Cardiac septum (tissue), 1 donor: ENCODE results near the gene LMF1. TPM values are rescaled to one million over a fixed set of nuclear protein-coding genes. Genes with fewer than 3 reads are reported as not detected.

Experiments
- DNase-seq: peaks from one replicate; pipeline ENCODE4 v3.0.0-alpha.2; 2020; ENCODE audit warnings: low spot score
- intact Hi-C: fragments of 100-400 bp; cut with DNase I; formaldehyde crosslinking; loops from one replicate; pipeline ENCODE4 v1.14.0; 2022
- total RNA-seq: library from RNA; stranded (reverse); fragmentation: NEBNext Ultra II Directional; extraction: Animal tissue kit (Norgen Biotek cat#: 25700); gene quantifications from one replicate; pipeline ENCODE4 v1.2.1, GENCODE V29; 2021
- donor health status: DM: no; HTN: no; CAD: no.

Gene LMF1
- total RNA-seq, 1 donor from 2014 or later = 8.4 TPM

GRCh38 chr16:907361-907760 is 63.4 kb downstream of the LMF1 start:
- DNase-seq = no peak
- intact Hi-C loops = no loop called here

DNA sequence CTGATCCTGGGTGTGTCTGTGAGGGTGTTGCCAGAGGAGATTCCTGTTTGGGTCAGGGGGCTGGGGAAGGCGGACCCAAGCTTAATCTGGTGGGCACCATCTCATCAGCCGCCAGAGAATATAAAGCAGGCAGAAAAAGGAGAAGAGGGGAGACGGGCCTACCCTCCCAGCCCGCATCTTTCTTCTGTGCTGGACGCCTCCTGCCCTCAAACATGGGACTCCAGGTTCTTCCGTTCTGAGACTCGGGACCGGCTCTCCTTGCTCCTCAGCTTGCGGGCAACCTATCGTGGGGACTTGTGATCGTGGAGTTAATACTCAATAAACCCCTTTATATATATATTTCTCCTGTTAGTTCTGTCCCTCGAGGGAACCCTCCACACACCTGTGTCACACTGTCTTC is 64.5 kb downstream of the LMF1 start:
- intact Hi-C loops = no loop called here
- DNase-seq = no peak

DNA sequence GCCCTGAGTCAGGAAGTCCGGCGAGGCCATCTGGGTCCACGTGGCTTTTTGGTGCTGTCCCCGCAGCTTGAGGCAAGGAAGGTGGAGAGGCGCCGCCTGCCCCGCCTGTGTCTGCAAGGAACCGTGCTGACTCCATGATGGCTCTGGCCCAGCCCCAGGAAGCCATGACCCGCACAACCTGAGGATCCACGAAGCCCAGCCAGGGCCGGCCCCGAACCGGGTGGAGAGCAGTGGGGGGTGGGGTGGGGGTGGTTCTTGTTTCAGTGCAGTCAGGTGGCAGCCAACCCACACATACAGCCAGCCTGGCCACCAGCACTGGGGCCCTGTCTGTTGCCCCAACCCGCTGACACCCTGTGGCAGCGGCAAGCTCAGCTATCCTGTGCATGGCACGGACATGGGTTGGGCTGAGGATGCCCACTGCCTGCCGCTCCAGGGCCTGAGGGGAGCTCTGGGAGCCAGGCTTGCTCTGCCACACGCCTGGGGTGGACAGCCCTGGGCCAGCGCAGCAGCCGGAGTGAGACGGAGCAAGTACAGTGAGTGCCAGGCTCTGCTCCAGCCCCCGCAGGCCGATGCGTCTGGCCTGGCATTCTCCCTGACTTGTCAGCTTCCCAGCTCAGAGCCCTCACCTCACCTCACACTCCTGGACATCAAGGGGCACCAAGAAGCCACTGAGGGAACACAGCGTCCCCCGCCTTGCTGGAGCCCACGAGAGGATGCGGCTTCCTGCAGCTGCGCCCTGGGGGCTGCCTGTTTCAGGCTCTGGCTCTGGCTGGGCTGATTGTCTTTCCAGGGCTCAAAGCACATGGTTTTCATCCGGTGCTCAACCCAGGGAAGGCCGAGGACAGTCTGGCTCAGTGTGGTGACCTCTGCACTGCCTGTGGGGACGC is 68.8 kb downstream of the LMF1 start:
- no peak for DNase-seq
- intact Hi-C loops = no loop called here

- no peak for DNase-seq
- intact Hi-C loops = no loop called here
These were observed 69.6 kb downstream of the LMF1 start for GRCh38 chr16:901149-901548.

- intact Hi-C loops = no loop called here
- DNase-seq = no peak
These were observed 70.6 kb downstream of the LMF1 start for GRCh38 chr16:900211-900610.

GRCh38 chr16:899683-900060 is 71.1 kb downstream of the LMF1 start:
- DNase-seq = no peak
- intact Hi-C loops = no loop called here

DNA sequence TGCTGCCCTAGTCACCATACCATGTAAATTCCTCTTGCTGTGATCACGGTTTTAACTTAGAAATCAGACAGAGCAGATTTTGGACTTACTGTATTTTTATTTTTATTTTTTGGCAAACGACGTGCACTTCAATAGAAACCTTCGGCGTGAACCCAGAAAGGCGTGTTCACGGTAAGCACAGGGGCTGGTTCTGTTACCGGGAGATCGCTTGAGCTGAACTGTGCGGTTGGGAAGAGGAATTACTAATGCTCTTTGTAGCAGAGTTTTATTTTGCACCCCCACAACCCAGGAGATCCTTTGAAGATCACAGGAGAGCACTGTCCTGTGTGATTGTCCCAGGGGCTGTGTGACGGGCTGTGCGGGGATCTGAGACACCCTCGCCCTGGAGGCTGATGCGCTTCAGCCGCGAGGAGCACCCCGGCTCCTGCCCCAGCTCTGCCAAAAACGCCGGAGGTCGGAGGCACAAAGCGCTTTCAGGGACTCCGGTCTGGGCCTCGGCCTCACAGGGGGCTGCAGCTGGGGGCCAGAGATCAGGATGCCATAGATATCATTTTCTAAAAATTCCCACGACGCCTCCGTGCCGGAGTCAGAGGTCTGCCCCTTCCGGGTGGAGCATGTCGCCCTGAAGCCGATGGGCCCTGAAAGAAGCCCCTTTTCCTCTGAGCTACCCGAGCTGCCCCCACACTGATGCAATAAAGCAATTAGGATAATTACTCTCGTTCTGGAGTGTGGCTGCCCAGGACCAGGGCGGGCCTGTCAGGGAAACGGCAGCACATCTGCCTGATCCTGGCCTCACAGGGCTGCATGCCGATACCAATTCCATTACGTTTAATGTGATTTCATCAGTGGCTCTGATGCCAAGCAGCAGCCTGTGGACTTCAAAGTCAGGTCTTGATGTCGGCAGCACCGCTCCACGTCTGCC is 71.8 kb downstream of the LMF1 start:
- DNase-seq = no peak
- intact Hi-C loops = no loop called here

- no peak for DNase-seq
- intact Hi-C loops = no loop called here
These were observed 72.6 kb downstream of the LMF1 start for GRCh38 chr16:898216-898615.

GRCh38 chr16:897701-898100 is 73.1 kb downstream of the LMF1 start:
- DNase-seq = no peak
- intact Hi-C loops = no loop called here

DNA sequence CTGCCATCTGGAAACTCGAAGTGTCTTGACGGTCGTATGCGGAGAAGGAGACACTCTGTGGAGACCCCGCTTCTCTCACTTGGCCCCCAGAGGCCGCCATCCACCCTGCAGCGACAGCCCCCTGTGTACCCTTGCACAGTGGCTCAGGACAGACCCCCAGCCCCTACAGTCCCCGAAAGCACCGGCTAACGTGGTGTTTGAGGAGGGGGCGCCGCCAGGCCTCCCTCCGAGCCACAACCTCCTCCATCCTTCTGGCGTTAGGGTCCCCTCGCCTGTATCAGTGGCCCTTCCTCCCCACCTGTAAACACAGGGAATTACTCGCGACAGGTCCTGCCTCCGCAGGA is 73.6 kb downstream of the LMF1 start:
- intact Hi-C loops = no loop called here
- DNase-seq = no peak

- intact Hi-C loops = no loop called here
- no peak for DNase-seq
These were observed 74.3 kb downstream of the LMF1 start for GRCh38 chr16:896261-897199.

GRCh38 chr16:895371-895770 is 75.4 kb downstream of the LMF1 start:
- no peak for DNase-seq
- intact Hi-C loops = no loop called here

DNA sequence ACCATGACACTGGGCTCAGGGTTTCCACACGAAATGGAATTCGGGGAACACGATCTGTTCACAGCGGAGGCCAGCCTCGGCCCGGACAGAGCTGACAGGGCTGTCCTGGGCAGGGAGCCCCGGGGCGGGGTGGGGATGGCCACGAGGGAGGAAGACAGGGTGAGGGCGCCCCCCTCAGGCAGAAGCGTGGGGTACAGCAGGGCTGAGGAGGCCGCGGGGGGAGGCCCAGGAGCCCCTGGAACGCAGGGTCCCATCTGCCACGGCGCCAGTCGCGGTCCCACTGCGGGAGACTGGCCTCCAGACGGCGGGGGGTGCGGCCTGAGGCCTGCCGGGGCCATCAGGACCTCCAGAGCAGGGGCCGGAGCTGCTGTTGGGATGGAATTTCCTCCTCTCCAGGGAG is 75.9 kb downstream of the LMF1 start:
- no peak for DNase-seq
- intact Hi-C loops = no loop called here

DNA sequence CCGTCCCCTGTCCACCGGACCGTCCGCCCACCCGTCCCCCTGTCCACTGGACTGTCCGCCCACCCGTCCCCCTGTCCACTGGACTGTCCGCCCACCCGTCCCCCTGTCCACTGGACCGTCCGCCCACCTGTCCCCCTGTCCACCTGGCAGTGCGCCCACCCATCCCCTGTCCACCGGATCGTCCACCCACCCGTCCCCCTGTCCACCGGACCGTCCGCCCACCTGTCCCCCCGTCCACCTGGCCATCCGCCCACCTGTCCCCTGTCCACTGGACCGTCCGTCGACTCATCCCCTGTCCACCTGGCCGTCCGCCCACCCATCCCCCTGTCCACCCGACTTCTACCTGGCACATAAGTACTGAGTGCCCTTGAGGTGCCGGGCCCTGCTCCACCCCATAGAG is 76.6 kb downstream of the LMF1 start:
- intact Hi-C loops = no loop called here
- no peak for DNase-seq

DNA sequence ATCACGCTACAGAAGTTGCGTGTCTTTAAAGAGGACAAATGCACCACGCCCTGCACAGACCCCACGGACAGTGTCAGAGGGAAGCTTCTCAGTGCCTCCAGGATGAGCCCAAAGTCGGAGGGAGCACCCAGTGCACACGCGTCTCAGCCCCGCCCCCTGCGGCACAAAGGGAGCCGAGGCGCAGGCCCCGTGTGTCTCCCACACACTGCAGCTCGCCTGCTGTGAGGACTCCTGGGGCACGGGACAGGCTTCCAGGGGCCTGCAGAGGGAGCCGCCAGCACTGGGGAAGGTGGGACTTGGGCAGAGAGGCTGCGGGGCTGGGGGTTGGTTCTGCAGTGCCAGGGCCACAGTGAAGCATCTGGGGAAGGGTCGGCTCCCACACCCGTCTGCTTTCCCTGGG is 77.4 kb downstream of the LMF1 start:
- no peak for DNase-seq
- intact Hi-C loops = no loop called here

DNA sequence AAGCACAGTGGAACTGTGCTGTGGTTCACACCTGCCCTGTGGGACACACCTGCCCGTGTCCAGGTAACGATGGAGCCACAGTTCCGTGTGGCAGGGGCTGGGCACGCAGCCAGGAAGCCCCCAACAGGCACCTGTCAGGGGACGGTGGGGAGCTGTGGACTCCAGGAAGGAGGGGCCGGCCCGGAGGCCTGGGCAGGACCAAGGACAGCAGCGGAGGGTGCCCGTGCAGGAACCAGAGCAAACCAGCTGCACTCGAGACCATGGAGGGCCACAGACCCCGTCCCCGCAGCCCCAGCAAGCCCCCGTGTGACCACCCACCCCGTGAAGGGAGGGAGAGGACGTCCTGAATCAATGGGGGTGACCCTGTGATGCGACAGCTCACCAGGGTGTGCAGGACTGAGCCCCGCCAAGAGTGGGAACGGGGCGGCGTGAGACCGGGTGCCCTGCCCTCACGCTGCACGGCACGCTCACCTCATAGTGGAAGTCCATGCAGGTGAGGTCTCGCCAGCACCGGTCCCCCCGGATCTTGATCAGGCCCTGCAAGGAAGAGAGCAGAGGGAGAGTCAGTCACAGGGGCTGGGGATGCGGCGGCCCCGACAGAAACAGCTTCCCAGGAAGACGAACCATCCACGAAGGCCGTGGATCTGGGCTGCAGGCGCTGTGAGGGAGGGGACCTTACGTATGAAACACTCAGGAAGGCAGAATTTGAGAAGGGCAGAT is 78.1 kb downstream of the LMF1 start:
- intact Hi-C loops = no loop called here
- no peak for DNase-seq

- DNase-seq = no peak
- intact Hi-C loops = no loop called here
These were observed 78.8 kb downstream of the LMF1 start for GRCh38 chr16:892006-892405.

GRCh38 chr16:891353-891740 is 79.4 kb downstream of the LMF1 start:
- intact Hi-C loops = no loop called here
- no peak for DNase-seq

- intact Hi-C loops = no loop called here
- DNase-seq = no peak
These were observed 80.0 kb downstream of the LMF1 start for GRCh38 chr16:890716-891352.
